ENCODE measurements around the gene GP2. TPM values are rescaled to one million over a fixed set of nuclear protein-coding genes. Genes with fewer than 3 reads are reported as not detected.
"Not testable (repeated sequence)": the region's sequence is repeated elsewhere in the genome, so short reads cannot be mapped to it uniquely, and the experiment has no call there.

Gene GP2
- total RNA-seq, 1 experiment from 2014 or later = not detected

DNA sequence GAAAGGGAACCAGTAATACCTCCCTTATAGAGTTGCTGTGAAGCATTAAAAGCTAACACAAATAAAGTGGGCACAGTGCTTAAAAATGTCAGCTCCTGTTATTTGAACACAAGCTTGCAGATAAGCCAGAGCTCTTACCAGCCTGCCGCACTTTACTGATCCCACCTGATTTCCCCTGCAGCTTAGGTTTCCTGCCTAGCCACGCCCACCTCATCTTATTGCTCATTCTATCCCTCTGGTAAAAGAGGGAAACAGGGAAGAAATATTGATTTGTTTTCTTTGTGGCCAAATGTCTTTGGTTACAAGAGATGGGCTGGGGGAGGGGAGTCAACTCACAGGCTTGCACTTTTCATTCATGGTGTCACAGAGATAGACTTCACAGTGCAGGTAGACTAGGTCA lies 9.6 kb upstream of the GP2 start:
- DNase-seq = no peak
- Histone ChIP-seq H3K9me3 (replicated peaks) (no peaks in the 10 kb centered on the region), H3K36me3 (no peaks in the 10 kb centered on the region), H3K27me3 (no peaks in the 10 kb centered on the region), H3K4me3 (no peak overlapping the region), H3K4me1 (no peaks in the 10 kb centered on the region), H3K27ac (no peak overlapping the region)

DNA sequence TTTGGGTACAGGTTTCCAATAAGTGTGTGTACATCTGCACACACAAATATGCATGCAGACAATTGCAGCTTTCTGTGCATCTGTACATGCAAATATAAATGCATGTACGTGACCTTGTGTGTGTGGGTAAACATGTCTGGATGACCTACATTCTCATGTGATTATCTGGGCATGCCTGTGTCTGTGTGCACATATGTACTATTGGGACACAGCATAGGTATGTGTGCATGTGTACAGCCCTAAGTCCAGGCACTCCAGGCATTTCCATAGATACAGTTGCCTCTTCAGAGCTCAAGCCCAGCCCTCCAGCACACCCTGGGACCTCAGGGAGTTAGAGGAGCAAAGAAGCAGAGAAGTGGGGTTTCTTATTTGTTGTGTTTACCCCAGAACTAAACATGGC lies 7.1 kb upstream of the GP2 start:
- Histone ChIP-seq H3K4me3 (no peak overlapping the region), H3K9me3 (replicated peaks) (no peaks in the 10 kb centered on the region)

DNA sequence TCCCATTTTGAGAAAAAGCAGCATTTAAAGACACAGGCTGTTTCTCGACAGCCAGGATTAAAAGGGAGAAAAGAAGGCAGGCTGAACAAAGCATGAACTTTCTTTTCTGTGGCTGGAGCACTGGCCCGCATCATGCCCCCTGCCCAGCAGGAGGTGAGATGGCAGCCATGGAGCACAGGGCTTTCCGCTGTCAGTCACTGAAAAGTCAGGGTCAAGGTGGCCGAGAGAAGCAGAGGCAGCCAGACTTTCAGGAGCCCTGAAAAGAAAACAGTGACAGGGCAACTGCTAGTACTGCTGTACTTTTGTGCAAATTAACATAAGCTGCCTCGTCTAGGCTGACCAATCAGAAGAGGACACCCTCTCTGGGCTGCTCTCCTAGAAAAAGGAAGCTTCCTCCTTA lies 5.8 kb upstream of the GP2 start:
- DNase-seq = no peak
- Histone ChIP-seq H3K36me3 (no peaks in the 10 kb centered on the region), H3K4me3 (no peak overlapping the region), H3K27me3 (no peaks in the 10 kb centered on the region), H3K27ac (no peak overlapping the region), H3K9me3 (replicated peaks) (no peaks in the 10 kb centered on the region), H3K4me1 (no peaks in the 10 kb centered on the region)

More for the DNA sequence above, 7.1 kb upstream of the GP2 start:
- no peaks in the 10 kb centered on the region for H3K4me1 ChIP-seq
- no peaks in the 10 kb centered on the region for H3K36me3 ChIP-seq
- no peak overlapping the region for H3K27ac ChIP-seq
- no peaks in the 10 kb centered on the region for H3K27me3 ChIP-seq
- no peak for DNase-seq

DNA sequence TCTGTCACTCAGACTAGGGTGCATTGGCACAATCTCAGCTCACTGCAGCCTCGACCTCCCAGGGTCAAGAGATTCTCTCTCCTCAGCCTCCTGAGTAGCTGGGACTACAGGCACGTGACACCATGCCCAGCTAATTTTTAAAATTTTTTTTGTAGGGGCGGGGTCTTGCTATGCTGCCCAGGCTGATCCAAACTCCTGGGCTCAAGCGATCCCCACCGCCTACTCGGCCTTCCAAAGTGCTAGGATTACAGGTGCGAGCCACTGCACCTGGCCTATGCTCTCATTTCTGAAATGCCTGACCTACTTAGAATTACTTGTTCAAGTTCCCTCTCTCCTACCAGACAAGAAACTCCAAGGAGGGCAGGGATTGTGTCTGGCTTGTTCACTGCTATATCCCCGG lies 5.1 kb upstream of the GP2 start:
- H3K4me1 ChIP-seq = no peaks in the 10 kb centered on the region
- H3K27ac ChIP-seq = no peak overlapping the region
- DNase-seq = no peak
- H3K4me3 ChIP-seq = no peak overlapping the region
- no peaks in the 10 kb centered on the region for H3K27me3 ChIP-seq
- no peaks in the 10 kb centered on the region for H3K36me3 ChIP-seq
- no peaks in the 10 kb centered on the region for H3K9me3 ChIP-seq (replicated peaks)

DNA sequence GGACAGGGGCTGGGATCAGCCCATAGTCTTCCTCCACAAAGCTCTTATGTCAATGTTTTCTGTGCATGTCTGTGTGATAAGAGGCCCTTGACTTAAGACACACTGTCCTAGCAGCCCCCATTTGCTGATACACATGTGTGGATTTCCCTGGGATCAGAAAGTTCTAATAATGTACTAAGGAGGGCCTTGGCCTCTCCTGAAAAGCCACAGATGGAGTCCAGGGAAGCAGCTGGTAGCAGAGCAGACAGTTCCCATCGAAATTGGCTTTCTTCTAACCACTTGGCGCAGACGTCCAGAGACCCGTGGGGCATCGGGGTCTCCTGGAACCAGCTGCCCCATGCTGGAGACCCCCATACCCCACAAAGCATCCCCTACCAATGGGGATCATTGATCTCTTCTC lies 4.3 kb upstream of the GP2 start:
- Histone ChIP-seq H3K4me1 (no peaks in the 10 kb centered on the region), H3K27me3 (no peaks in the 10 kb centered on the region), H3K36me3 (no peaks in the 10 kb centered on the region), H3K27ac (no peak overlapping the region), H3K9me3 (replicated peaks) (no peaks in the 10 kb centered on the region), H3K4me3 (no peak overlapping the region)
- no peak for DNase-seq

DNA sequence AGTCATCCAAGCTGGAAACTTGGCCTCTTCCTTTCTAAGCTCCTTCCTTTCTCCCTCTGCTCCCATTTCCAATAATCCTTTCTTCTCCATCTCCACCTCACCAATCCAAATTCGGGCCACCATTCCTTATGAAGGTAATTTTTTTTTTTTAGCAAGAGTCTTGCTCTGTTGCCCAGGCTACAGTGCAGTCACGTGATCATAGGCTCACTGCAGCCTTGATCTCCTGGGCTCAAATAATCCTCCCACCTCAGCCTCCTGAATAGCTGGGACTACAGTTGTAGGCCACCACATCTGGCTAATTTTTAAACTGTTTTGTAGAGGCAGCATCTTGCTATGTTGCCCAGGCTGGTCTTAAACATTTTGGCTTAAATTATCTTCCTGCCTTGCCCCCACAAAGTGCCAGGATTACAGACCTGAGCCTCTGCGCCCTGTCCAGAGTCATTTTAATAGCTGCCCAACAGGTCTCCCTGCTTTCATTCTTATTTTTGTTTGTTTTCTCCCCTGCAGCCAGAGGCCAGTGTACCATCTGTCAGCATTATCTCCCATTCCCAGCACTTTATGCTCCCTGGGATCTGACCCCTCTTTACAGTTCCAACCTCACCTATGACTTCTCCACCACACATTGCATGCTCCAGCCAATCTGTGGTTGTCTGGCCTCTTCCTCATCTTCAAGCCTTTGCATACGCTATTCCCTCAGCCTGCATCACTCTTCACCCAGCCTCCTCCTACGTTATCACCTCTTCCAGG lies 2.3 kb upstream of the GP2 start:
- Histone ChIP-seq H3K4me3 (no peak overlapping the region), H3K27ac (no peak overlapping the region), H3K36me3 (no peaks in the 10 kb centered on the region), H3K27me3 (no peaks in the 10 kb centered on the region), H3K9me3 (replicated peaks) (no peaks in the 10 kb centered on the region), H3K4me1 (no peaks in the 10 kb centered on the region)
- no peak for DNase-seq

DNA sequence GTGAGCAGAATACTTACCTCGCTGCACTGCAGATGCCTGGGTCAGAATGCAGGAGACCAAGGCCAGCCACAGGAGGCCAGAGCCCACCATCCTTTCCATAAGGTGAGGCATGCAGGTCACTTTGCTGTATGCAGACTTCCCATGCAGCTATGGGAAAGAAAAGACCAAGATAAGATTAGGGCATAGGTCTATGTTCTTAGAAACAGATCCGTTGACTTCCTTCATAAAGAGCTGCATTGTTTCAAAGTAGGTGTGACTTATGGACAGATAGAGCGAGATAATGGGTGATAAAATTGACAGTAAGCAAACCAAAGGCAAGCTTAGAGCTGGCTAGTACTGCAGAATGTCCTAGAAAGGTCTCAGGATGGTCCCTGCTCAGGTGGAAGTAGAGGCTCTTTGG lies 992 bp downstream of the GP2 start:
- no peak overlapping the region for H3K27ac ChIP-seq
- no peak for DNase-seq
- H3K27me3 ChIP-seq = no peaks in the 10 kb centered on the region
- H3K4me3 ChIP-seq = no peak overlapping the region
- H3K4me1 ChIP-seq = no peaks in the 10 kb centered on the region
- no peaks in the 10 kb centered on the region for H3K36me3 ChIP-seq
- H3K9me3 ChIP-seq (replicated peaks) = no peaks in the 10 kb centered on the region

DNA sequence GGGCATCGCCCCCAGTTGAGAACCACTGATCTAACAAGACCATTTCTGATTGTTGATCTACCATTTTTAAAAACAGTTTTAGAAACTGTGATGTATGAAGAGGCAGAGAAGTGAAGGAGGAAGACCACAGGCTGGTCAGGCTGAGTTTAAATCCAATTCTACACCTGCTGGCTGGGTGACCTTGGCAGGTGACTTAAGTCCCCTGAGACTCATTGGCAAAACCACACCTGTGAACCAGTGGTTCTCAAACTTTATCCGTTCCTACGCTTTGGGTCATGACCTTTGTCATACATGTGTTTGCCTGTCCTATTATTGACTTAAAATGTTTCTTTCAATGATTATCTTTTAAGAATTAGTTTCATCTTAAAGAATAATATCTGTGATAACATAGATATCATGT lies 2.3 kb downstream of the GP2 start:
- Histone ChIP-seq H3K4me1 (no peaks in the 10 kb centered on the region), H3K36me3 (no peaks in the 10 kb centered on the region), H3K4me3 (no peak overlapping the region), H3K27ac (no peak overlapping the region), H3K27me3 (no peaks in the 10 kb centered on the region), H3K9me3 (replicated peaks) (no peaks in the 10 kb centered on the region)
- no peak for DNase-seq

DNA sequence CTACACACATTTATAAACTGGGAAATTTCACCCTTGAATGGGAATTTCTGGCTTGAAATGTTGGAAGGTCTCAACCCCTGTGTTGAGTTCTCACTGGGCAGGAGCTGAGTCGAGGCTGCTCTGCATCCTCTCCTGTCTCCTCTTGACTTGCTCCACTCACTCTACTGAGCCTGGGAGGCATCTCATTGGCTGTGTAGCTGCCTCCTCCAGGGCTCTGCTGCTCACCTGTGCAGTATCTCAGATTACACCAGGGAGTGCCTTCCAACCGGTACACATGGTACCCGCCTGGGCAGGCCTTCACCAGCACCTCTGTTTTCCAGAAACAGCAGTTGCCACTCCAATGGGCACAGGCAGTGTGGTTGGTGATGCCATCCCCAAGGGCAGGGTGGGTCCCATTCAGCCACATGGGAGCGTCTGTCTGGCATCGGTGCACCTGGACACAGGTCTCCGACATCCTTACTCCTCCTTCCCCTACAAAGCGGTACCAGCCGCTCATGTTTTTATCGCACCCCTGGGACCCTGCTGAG lies 3.7 kb downstream of the GP2 start:
- no peaks in the 10 kb centered on the region for H3K9me3 ChIP-seq (replicated peaks)
- no peak for DNase-seq
- H3K27ac ChIP-seq = no peak overlapping the region
- no peaks in the 10 kb centered on the region for H3K4me1 ChIP-seq
- H3K4me3 ChIP-seq = no peak overlapping the region
- H3K36me3 ChIP-seq = no peaks in the 10 kb centered on the region
- no peaks in the 10 kb centered on the region for H3K27me3 ChIP-seq

DNA sequence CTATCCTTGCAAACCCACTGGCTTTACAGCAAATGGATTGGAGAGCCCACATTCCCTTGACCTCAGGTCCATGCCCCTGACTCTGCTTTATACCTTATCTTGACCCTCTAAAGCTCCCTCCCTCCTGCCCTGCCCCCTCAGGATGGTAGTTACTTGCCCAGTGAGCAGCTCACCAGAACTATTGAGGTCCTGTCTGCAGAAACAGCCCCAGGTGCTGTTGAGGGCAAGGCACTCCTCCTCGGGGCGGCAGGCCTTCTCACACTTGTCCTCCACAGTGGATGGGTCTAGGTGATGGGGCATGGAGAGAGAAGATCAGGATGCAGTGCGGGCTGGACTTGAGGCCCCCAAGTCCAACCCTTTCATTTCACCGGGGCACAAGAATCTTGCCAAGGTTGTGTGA lies 4.6 kb downstream of the GP2 start:
- Histone ChIP-seq H3K4me1 (no peaks in the 10 kb centered on the region), H3K27me3 (no peaks in the 10 kb centered on the region), H3K27ac (no peak overlapping the region), H3K36me3 (no peaks in the 10 kb centered on the region), H3K9me3 (replicated peaks) (no peaks in the 10 kb centered on the region), H3K4me3 (no peak overlapping the region)
- DNase-seq = no peak

DNA sequence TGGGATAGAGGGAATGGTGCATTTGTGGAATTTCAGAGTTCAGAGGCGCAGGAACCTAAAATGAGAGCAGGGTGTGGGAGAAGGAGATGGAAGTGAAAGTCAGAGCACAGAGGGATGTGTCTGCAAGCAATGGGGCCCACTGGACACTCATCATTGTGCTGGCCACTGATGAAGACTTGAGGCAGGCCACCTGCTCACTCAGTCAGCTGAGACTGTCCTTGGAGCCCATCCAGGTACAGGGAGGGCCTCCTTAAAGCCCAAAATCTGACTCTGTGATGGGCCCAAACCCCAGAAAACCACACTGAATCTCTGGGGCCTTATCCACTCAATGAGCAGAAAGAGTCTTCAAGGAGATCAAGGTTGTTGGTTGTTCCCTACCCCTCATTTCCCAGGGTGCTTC lies 5.6 kb downstream of the GP2 start:
- H3K27me3 ChIP-seq = no peaks in the 10 kb centered on the region
- no peak overlapping the region for H3K27ac ChIP-seq
- H3K4me1 ChIP-seq = no peaks in the 10 kb centered on the region
- no peak for DNase-seq
- no peak overlapping the region for H3K4me3 ChIP-seq
- H3K36me3 ChIP-seq = no peaks in the 10 kb centered on the region
- no peaks in the 10 kb centered on the region for H3K9me3 ChIP-seq (replicated peaks)

DNA sequence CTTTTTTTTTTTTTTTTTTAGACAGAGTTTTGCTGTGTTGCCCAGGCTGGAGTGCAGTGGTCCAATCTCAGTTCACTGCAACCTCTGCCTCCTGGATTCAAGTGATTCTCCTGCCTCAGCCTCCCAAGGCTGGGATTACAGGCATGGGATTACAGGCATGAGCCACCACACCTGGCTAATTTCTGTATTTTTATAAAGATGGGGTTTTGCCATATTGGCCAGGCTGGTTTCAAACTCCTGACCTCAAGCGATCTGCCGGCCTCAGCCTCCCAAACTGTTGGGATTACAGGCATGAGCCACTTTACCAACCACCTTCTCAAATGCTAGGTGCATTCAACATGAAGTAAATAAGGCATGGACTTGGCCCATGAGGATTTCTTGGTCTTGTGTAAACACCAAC lies 6.3 kb downstream of the GP2 start:
- H3K4me3 ChIP-seq; H3K36me3 ChIP-seq; H3K4me1 ChIP-seq; H3K27me3 ChIP-seq; H3K27ac ChIP-seq; H3K9me3 ChIP-seq (replicated peaks); DNase-seq: not testable (repeated sequence)

DNA sequence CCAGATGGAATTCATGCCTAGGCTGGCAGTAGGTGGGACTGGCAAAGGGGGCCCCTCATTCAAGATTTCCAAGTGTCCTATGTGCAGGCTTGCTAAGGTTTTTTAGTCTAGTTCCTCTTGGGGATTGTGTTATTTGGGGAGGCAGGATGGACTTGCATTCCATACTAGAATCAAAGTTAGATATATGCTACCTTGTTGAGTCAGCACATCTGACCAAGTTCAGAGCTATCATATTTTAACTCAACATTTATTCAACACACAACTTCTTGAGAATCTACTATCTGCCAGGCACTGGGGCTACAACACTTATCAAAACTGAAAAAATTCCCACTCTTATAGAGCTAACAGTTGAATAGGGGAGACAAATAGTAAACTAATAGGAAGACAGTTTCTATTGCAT lies 6.7 kb downstream of the GP2 start:
- no peak overlapping the region for H3K27ac ChIP-seq
- no peaks in the 10 kb centered on the region for H3K9me3 ChIP-seq (replicated peaks)
- no peak for DNase-seq
- no peaks in the 10 kb centered on the region for H3K4me1 ChIP-seq
- H3K27me3 ChIP-seq = no peaks in the 10 kb centered on the region
- no peaks in the 10 kb centered on the region for H3K36me3 ChIP-seq
- H3K4me3 ChIP-seq = no peak overlapping the region

DNA sequence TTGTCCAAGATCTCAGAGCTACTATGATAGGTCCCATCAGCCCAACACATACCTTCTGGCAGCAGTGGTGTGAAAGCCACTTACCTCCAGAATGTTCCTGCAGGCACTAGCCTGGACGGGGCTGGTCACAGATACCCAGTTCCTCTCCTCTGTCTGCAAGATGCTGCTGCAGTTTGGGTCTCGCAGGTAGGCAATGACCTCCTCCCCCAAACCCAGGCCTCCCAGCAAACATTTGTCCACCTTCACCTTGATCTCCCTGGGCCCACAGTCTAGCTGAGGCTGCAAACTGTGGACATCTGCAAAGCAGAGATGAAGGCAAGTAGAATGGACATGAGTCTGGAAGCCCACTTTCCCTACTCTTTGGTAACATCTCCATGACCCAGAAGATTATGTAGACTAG lies 7.1 kb downstream of the GP2 start:
- Histone ChIP-seq H3K9me3 (replicated peaks) (no peaks in the 10 kb centered on the region), H3K27me3 (no peaks in the 10 kb centered on the region), H3K4me1 (no peaks in the 10 kb centered on the region), H3K36me3 (no peaks in the 10 kb centered on the region), H3K27ac (no peak overlapping the region), H3K4me3 (no peak overlapping the region)
- no peak for DNase-seq

DNA sequence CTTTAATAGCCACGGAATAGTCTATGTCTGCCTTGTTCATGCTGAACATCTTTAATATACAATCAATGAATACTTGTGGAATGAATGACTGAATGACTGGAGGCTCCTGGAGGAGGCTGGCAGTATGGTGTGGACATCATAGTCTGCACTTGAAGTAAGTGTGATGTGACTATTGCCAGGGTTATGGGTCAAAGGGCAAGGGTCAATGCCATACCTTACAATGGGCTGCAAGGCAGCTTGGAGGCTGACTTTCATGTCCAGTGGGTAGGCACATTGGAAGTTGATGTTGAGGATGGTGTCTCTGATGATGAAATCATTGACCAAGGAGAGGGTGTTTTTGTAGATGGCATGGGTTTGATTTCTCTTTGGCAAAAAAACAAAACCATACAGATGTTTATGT lies 7.9 kb downstream of the GP2 start:
- no peaks in the 10 kb centered on the region for H3K9me3 ChIP-seq (replicated peaks)
- no peaks in the 10 kb centered on the region for H3K36me3 ChIP-seq
- no peaks in the 10 kb centered on the region for H3K27me3 ChIP-seq
- H3K4me1 ChIP-seq = no peaks in the 10 kb centered on the region
- no peak overlapping the region for H3K27ac ChIP-seq
- no peak for DNase-seq
- no peak overlapping the region for H3K4me3 ChIP-seq

DNA sequence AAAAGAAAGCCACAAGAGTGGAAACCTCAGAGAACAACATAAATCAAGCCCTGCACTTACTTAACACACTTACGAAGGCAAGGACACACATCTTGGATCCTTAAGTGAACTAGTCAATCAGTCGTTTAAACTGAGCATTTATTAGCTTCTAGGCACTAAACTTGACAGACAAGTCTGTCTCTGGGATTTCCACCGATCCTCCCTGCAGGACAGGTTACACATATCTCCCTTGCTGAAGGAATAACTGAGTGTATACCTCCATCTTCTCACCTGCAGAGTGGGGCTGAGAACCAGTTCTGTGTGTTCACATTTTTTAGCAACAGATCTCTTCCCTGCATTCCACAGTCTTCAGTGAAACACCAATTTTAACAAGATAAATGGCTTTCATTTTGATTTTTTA lies 8.9 kb downstream of the GP2 start:
- Histone ChIP-seq H3K4me1 (no peaks in the 10 kb centered on the region), H3K9me3 (replicated peaks) (no peaks in the 10 kb centered on the region), H3K27ac (no peak overlapping the region), H3K27me3 (no peaks in the 10 kb centered on the region), H3K36me3 (no peaks in the 10 kb centered on the region), H3K4me3 (no peak overlapping the region)
- DNase-seq = no peak

Measured in SJCRH30 (cell line).